ENCODE measurements around the gene RUBCNL. TPM values are rescaled to one million over a fixed set of nuclear protein-coding genes. Genes with fewer than 3 reads are reported as not detected.
A peak's percentile ranks its signal among the peaks of the same experiment; 100 is the strongest.

Gene RUBCNL
- total RNA-seq, 1 donor from 2014 or later = 168 TPM

- DNase-seq (no peak), ATAC-seq (ENCODE audit: low read depth) (no peak)
- Mint-ChIP-seq H3K4me3 (no peak overlapping the region), H3K4me1 (peaks cover 16% of the 10 kb centered on the region), H3K27ac (no peak overlapping the region), H3K27me3 (peaks cover 3% of the 10 kb centered on the region), H3K36me3 (ENCODE audit: low read depth) (peaks cover 1% of the 10 kb centered on the region), H3K9me3 (peaks cover 4% of the 10 kb centered on the region)
- TF ChIP-seq CTCF (IDR thresholded peaks at IDR 0.05) = no peak
- ChIA-PET POLR2A (no interaction called here), CTCF (no interaction called here)
- intact Hi-C loops (cut with micrococcal nuclease) = no loop called here
These were observed 89.7 kb downstream of the RUBCNL start for GRCh38 chr13:46297361-46297811.

GRCh38 chr13:46296921-46297320 lies 90.1 kb downstream of the RUBCNL start:
- peaks cover 1% of the 10 kb centered on the region for H3K36me3 Mint-ChIP-seq (ENCODE audit: low read depth)
- intact Hi-C loops (cut with micrococcal nuclease) = no loop called here
- ATAC-seq (ENCODE audit: low read depth) = no peak
- ChIA-PET POLR2A (no interaction called here), CTCF (no interaction called here)
- H3K4me3 Mint-ChIP-seq = no peak overlapping the region
- H3K27ac Mint-ChIP-seq = no peak overlapping the region
- no peak for TF ChIP-seq CTCF (IDR thresholded peaks at IDR 0.05)
- peaks cover 16% of the 10 kb centered on the region for H3K4me1 Mint-ChIP-seq
- H3K9me3 Mint-ChIP-seq = peaks cover 4% of the 10 kb centered on the region
- H3K27me3 Mint-ChIP-seq = peaks cover 3% of the 10 kb centered on the region
- DNase-seq = no peak

DNA sequence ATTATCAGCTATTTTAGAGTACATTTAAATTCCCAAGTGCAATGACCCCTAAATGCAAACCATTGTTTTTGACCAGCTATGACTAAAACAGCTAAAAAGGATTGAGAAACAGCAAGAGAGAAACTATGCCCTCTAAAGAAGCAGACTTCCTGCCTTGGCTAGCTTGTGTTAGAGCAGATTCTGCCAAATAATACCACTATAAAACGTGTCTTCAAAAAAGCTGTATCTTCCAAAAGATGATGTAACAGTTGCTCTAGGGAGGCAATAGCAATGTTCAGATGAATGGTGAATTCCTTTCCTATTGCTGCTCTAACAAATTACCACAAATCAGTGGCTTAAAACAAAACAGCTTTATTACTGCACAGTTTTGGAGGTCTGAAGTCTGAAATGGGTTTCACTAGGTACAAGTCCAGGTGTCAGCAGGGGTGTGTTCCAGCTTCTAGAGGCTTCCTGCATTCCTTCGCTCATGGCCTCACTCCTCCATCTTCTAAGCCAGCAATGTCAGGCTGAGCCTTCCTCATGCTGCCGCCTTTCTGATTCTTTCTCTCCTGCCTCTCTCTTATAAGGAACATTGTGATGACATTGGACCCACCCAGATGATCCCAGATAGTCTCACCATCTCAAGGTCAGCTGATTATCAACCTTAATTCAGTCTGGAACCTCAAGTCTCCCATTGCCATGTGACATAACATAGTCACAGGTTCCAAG lies 90.8 kb downstream of the RUBCNL start:
- H3K4me3 Mint-ChIP-seq = no peak overlapping the region

GRCh38 chr13:46295491-46296114 lies 91.4 kb downstream of the RUBCNL start:
- CTCF ChIA-PET = interaction anchor here (0.9 to 1.6 kb wide), 4 partner anchors 8 to 169 kb away, joined by 3 to 5 read pairs (median 4); no protein-coding TSS in a partner anchor
- POLR2A ChIA-PET = interaction anchor here (0.5 to 0.6 kb wide), 2 partner anchors 877 to 1923 kb away, joined by 3 to 6 read pairs; partner anchors contain the start of gene SLC25A30
- Mint-ChIP-seq H3K9me3 (peaks cover 4% of the 10 kb centered on the region), H3K36me3 (ENCODE audit: low read depth) (peaks cover 1% of the 10 kb centered on the region), H3K4me1 (peaks cover 16% of the 10 kb centered on the region), H3K27me3 (peaks cover 3% of the 10 kb centered on the region), H3K4me3 (no peak overlapping the region), H3K27ac (peak overlapping the region; percentile 13)
- ATAC-seq (ENCODE audit: low read depth) (peak; percentile 81), DNase-seq (no peak)
- TF ChIP-seq CTCF (IDR thresholded peaks at IDR 0.05) = no peak
- intact Hi-C loops (cut with micrococcal nuclease) = no loop called here

More for the DNA sequence above, 90.8 kb downstream of the RUBCNL start:
- Mint-ChIP-seq H3K4me1 (peaks cover 16% of the 10 kb centered on the region), H3K9me3 (peaks cover 4% of the 10 kb centered on the region), H3K27ac (no peak overlapping the region), H3K36me3 (ENCODE audit: low read depth) (peaks cover 1% of the 10 kb centered on the region), H3K27me3 (peaks cover 3% of the 10 kb centered on the region)
- intact Hi-C loops (cut with micrococcal nuclease) = no loop called here
- DNase-seq = no peak
- ChIA-PET CTCF (interaction anchor here (0.9 to 1.6 kb wide), 4 partner anchors 9 to 170 kb away, joined by 3 to 5 read pairs (median 4); no protein-coding TSS in a partner anchor), POLR2A (interaction anchor here (0.5 to 0.6 kb wide), 2 partner anchors 878 to 1923 kb away, joined by 3 to 6 read pairs; partner anchors contain the start of gene SLC25A30)
- ATAC-seq (ENCODE audit: low read depth) = peak; percentile 31
- no peak for TF ChIP-seq CTCF (IDR thresholded peaks at IDR 0.05)

DNA sequence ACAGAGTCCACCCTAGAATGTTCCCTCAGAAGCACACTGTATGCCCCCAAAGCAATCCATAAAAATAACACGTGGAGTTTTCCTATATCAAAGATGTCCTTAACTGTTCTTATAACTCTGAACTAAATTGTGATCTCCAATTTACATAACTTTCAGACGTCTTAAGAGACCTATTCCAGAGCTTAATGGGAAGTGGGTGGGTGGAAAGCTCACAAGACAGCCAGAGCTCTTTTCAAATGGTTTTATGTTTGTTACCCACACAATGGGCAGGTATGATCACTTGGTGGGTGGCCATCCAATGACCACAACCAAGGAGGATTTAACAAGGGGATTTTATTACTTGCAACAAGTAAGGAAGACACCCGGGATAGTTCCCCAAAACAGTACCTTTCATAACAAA lies 93.6 kb downstream of the RUBCNL start:
- Mint-ChIP-seq H3K4me3 (no peak overlapping the region), H3K9me3 (no peaks in the 10 kb centered on the region), H3K4me1 (peaks cover 16% of the 10 kb centered on the region), H3K27ac (no peak overlapping the region), H3K27me3 (peaks cover 3% of the 10 kb centered on the region), H3K36me3 (ENCODE audit: low read depth) (no peaks in the 10 kb centered on the region)
- intact Hi-C loops (cut with micrococcal nuclease) = no loop called here
- DNase-seq = no peak
- ATAC-seq (ENCODE audit: low read depth) = no peak
- ChIA-PET CTCF (no interaction called here), POLR2A (no interaction called here)
- TF ChIP-seq CTCF (IDR thresholded peaks at IDR 0.05) = no peak

Measured in activated B cell treated with CpG ODN at 0.5 μM for 24 hours (primary cell).